Measurements from ENCODE around the gene CCDC17. TPM values are rescaled to one million over a fixed set of nuclear protein-coding genes. Genes with fewer than 3 reads are reported as not detected.

CCDC17 gene
- total RNA-seq, 2 donors from 2014 or later = 3.6 to 7.3 TPM

DNA sequence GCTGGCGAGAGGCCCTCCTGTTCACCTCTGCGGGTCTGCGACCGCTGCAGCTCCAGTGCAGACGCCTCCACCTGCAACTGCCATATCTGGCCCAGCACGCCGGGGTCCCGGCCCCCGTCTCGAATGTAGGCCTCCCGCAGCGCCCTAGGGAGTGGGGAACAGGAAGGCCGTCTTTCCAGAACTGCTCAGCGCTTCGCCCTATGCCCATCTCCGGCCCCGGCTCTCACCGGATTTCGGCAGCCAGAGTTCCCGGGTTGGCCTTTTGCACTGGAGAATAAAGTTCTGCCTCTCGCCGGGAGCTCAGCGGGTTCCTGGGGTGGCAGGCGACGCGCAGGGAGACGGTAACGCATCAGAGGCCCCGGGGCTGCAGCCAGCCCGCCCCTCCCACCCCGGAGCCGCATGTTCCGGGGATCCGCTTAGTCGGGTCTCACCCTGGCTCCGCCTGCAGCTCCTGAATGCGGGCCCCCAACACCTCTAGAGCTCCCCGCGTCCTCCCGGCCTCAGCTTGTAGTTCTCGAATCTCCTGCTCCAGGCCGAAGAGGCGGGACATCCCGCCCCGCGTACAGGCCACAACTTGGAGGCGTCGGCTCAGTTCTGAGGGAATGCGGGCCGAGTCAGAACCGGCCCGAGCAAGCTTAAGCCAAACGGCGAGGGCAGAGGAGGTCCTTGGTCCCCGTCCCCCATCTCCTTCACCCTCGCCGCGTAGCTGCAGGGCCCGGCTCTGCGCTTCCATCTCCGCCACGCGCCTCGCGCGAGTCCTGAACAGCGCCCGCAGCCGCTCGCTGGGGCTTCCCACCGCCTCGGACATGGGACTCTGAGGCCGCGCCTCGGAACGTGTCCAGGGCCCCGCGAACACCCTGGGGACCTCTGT lies 1.1 kb downstream of the CCDC17 start:
- peak overlapping the region in 1 of 4 donors; percentile 53 for H3K27ac ChIP-seq
- no peak overlapping the region for H3K4me3 ChIP-seq
- WGBS, 2 donors = 84 to 89% methylated on average over 54 to 55 of the region's 78 CpGs
- no peak for ATAC-seq
- peaks cover 1 to 8% of the 10 kb centered on the region in 2 donors for H3K36me3 ChIP-seq (replicated peaks in 1 of 2; ENCODE audit: insufficient read depth in 1 of 2, low read depth in 2 of 2)
- intact Hi-C loops (cut with DNase I) = no loop called here
- H3K4me1 ChIP-seq = no peaks in the 10 kb centered on the region
- TF ChIP-seq POLR2A (IDR thresholded peaks at IDR 0.05) = no peak
- TF ChIP-seq, protein P1, sequence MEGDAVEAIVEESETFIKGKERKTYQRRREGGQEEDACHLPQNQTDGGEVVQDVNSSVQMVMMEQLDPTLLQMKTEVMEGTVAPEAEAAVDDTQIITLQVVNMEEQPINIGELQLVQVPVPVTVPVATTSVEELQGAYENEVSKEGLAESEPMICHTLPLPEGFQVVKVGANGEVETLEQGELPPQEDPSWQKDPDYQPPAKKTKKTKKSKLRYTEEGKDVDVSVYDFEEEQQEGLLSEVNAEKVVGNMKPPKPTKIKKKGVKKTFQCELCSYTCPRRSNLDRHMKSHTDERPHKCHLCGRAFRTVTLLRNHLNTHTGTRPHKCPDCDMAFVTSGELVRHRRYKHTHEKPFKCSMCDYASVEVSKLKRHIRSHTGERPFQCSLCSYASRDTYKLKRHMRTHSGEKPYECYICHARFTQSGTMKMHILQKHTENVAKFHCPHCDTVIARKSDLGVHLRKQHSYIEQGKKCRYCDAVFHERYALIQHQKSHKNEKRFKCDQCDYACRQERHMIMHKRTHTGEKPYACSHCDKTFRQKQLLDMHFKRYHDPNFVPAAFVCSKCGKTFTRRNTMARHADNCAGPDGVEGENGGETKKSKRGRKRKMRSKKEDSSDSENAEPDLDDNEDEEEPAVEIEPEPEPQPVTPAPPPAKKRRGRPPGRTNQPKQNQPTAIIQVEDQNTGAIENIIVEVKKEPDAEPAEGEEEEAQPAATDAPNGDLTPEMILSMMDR (IDR thresholded peaks at IDR 0.05) = no peak
- H3K27me3 ChIP-seq = no peaks in the 10 kb centered on the region
- no peak for DNase-seq
- H3K9me3 ChIP-seq = no peaks in the 10 kb centered on the region

DNA sequence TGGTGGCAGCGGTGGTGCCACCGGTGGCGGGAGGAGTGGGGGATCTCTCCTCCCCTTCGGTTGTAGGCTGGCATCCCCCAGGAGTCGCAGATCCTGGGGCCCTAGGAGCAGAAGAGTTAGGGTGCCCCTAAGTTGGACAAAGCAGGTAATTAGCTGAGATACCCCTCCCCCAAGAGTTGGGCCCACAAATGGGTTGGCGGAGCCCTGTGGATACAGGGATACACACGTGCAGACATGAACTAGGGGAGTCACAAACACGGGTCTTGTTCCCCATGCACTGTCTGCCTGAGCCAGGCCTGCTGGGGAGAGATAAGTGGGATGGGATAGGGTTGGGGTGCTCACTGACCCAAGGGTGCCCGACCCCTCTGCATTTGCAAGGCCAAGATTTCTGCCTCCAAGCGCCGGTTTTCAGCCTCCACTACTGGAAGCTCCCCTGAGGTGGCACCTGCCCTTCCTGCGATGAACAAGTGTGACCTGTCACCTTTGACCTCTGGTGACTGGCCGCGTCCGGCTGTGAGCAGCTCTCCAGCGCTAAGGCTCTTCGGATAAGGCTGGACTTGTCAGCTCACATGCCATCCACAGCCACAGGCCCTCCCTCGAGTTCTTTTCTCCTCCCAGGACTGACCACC lies 1.8 kb downstream of the CCDC17 start:
- no peak for TF ChIP-seq POLR2A (IDR thresholded peaks at IDR 0.05)
- TF ChIP-seq, protein P1 (IDR thresholded peaks at IDR 0.05) = no peak
- Histone ChIP-seq H3K27me3 (no peaks in the 10 kb centered on the region), H3K27ac (peak overlapping the region in 2 of 4 donors; percentile 42 to 53), H3K36me3 (replicated peaks in 1 of 2; ENCODE audit: insufficient read depth in 1 of 2, low read depth in 2 of 2) (peaks cover 0 to 13% of the 10 kb centered on the region in 2 donors), H3K4me1 (no peaks in the 10 kb centered on the region), H3K9me3 (no peaks in the 10 kb centered on the region), H3K4me3 (no peak overlapping the region)
- 72 to 81% methylated on average over 5 to 18 of the region's 18 CpGs for WGBS, 2 donors
- ATAC-seq = peak; percentile 7
- DNase-seq = peak in 1 of 4 donors; percentile 13
- intact Hi-C loops (cut with DNase I) = no loop called here

DNA sequence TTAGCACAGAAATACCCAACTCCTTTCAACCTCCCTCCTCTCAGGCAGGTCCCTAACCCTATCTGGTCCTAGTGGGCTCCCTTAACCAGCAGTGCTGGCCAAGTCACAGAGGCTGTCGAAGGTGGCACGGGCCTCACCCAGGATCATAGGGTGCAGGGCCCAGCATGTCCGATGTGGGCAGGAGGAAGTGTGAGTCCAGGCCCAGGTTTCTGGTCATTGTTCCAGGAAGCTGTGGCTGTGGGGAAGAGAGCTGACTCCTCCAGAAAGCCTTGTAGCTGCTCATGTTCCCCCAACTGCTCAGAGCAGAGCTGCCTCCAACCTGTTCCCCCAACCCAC lies 2.4 kb downstream of the CCDC17 start:
- H3K4me3 ChIP-seq = no peak overlapping the region
- no peaks in the 10 kb centered on the region for H3K27me3 ChIP-seq
- H3K9me3 ChIP-seq = no peaks in the 10 kb centered on the region
- no peak for DNase-seq
- peak; percentile 10 for ATAC-seq
- intact Hi-C loops (cut with DNase I) = no loop called here
- H3K4me1 ChIP-seq = no peaks in the 10 kb centered on the region
- WGBS, 2 donors = 47 to 50% methylated on average over 2 to 3 of the region's 3 CpGs
- TF ChIP-seq, protein P1 (IDR thresholded peaks at IDR 0.05) = no peak
- TF ChIP-seq POLR2A (IDR thresholded peaks at IDR 0.05) = no peak
- H3K27ac ChIP-seq = peak overlapping the region in 2 of 4 donors; percentile 42 to 53
- peaks cover 0 to 15% of the 10 kb centered on the region in 2 donors for H3K36me3 ChIP-seq (replicated peaks in 1 of 2; ENCODE audit: insufficient read depth in 1 of 2, low read depth in 2 of 2)

DNA sequence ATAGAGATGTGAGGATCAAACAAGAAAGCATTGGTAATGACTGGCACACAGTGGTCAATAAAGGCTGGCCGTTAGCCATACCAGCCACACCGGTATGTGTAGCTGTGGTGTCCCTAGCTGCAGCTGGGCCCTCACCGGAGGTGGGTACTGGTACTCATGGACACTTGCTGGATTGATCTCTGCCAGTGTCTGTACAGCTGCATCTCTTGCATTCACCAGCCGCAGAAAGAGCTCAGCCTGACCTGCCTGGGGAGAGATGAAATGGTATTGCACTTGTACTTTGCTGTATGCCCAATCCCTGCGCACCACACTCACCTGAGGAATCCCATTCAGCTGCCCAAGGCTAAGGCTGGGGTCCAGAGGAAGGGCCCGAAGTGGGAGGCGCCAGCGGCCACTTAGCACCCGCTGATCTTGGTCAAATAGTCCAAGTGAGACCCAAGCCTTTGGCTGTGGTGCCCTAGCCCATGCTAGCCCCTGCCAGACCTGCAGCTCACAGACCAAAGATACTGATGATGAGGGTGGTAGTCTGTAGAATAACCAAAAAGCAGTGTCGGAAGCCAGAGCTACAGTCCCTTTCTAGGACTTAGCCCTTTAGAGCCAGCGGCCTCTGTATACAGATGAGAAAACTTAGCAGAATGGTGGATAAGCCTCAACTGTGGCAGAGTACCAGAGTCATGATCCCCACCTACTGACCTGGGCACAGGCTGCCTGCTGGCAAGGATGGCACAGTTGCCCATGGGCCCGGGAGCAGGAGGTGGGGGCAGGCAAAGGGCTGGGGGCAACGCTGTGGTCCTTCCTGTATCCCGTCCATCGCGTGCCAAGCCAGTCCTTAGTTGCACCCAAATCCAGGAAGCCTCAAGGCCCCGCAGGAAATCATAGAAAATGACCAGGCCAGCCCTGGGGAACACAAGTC lies 3.0 kb downstream of the CCDC17 start:
- 85 to 87% methylated on average over 8 to 17 of the region's 17 CpGs for whole genome bisulfite sequencing, 2 donors
- no peaks in the 10 kb centered on the region for H3K9me3 ChIP-seq
- H3K4me1 ChIP-seq = no peaks in the 10 kb centered on the region
- no peak overlapping the region for H3K4me3 ChIP-seq
- ATAC-seq (no peak), DNase-seq (no peak)
- no peak for TF ChIP-seq POLR2A (IDR thresholded peaks at IDR 0.05)
- TF ChIP-seq, protein P1 (IDR thresholded peaks at IDR 0.05) = no peak
- H3K27me3 ChIP-seq = no peaks in the 10 kb centered on the region
- peaks cover 0 to 20% of the 10 kb centered on the region in 2 donors for H3K36me3 ChIP-seq (replicated peaks in 1 of 2; ENCODE audit: insufficient read depth in 1 of 2, low read depth in 2 of 2)
- H3K27ac ChIP-seq = peak overlapping the region in 2 of 4 donors; percentile 42 to 53
- intact Hi-C loops (cut with DNase I) = no loop called here
